ENCODE measurements around the gene RSPH4A.

GRCh38 chr6:116624036-116624805 is 7.9 kb downstream of the RSPH4A start:
- no peak for TF ChIP-seq EZH2 (IDR thresholded peaks at IDR 0.05; ENCODE audit: low read depth, low read length, severe bottlenecking)
- no peak for TF ChIP-seq SP2 (IDR thresholded peaks at IDR 0.05; ENCODE audit: low read length)
- TF ChIP-seq, protein P1, sequence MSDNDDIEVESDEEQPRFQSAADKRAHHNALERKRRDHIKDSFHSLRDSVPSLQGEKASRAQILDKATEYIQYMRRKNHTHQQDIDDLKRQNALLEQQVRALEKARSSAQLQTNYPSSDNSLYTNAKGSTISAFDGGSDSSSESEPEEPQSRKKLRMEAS (IDR thresholded peaks at IDR 0.05), result no peak
- TF ChIP-seq POLR2A (IDR thresholded peaks at IDR 0.05; ENCODE audit: control extremely low read depth in 1 of 2, low read depth in 2 of 2, low read length in 2 of 2), result no peak
- no peak for TF ChIP-seq GABPA (IDR thresholded peaks at IDR 0.05; ENCODE audit: borderline replicate concordance, insufficient read depth, low read length)
- TF ChIP-seq, protein P2, sequence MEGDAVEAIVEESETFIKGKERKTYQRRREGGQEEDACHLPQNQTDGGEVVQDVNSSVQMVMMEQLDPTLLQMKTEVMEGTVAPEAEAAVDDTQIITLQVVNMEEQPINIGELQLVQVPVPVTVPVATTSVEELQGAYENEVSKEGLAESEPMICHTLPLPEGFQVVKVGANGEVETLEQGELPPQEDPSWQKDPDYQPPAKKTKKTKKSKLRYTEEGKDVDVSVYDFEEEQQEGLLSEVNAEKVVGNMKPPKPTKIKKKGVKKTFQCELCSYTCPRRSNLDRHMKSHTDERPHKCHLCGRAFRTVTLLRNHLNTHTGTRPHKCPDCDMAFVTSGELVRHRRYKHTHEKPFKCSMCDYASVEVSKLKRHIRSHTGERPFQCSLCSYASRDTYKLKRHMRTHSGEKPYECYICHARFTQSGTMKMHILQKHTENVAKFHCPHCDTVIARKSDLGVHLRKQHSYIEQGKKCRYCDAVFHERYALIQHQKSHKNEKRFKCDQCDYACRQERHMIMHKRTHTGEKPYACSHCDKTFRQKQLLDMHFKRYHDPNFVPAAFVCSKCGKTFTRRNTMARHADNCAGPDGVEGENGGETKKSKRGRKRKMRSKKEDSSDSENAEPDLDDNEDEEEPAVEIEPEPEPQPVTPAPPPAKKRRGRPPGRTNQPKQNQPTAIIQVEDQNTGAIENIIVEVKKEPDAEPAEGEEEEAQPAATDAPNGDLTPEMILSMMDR (IDR thresholded peaks at IDR 0.05; ENCODE audit: control extremely low read depth in 1 of 3, insufficient read depth in 1 of 3, low read depth in 1 of 3, low read length in 3 of 3), result no peak
- no peak for TF ChIP-seq FOSL1 (IDR thresholded peaks at IDR 0.05; ENCODE audit: insufficient read depth, low read depth, low read length)
- no peak for TF ChIP-seq RBBP5 (IDR thresholded peaks at IDR 0.05; ENCODE audit: borderline replicate concordance, low read depth, low read length)
- no peak for TF ChIP-seq KDM5A (IDR thresholded peaks at IDR 0.05; ENCODE audit: low read length)
- no peak for TF ChIP-seq BRCA1 (IDR thresholded peaks at IDR 0.05; ENCODE audit: low read depth, low read length)
- TF ChIP-seq POLR2AphosphoS5 (IDR thresholded peaks at IDR 0.05; ENCODE audit: low read depth, low read length), result no peak

Data from H1 (cell line).